ENCODE measurements around the gene SYT5. TPM values are rescaled to one million over a fixed set of nuclear protein-coding genes. Genes with fewer than 3 reads are reported as not detected.

SYT5 gene
- total and polyA plus RNA-seq, 10 donors, result 0.06 to 1.4 (median 0.18) TPM; not detected in 6

GRCh38 chr19:55188625-55189024 is 8.5 kb upstream of the SYT5 start:
- Histone ChIP-seq H3K9me3 (no peaks in the 10 kb centered on the region), H3K27me3 (replicated peaks in 1 of 7) (peaks cover 0 to 39% (median 0%) of the 10 kb centered on the region in 7 donors), H3K27ac (peak overlapping the region in 6 of 8 donors; percentile 46 to 72 (median 61)), H3K36me3 (peaks cover 0 to 50% (median 0%) of the 10 kb centered on the region in 6 donors), H3K4me3 (no peak overlapping the region), H3K4me1 (peaks cover 0 to 19% (median 8%) of the 10 kb centered on the region in 6 donors)
- TF ChIP-seq POLR2AphosphoS5 (IDR thresholded peaks at IDR 0.05), result peak; percentile 12 to 51 (median 37)
- TF ChIP-seq CTCF (IDR thresholded peaks at IDR 0.05 in 8 of 11, conservative IDR thresholded peaks at IDR 0.05 in 3 of 11), result no peak
- no peak for TF ChIP-seq POLR2A (IDR thresholded peaks at IDR 0.05)
- intact Hi-C loops (cut with DNase I; ENCODE audit: low total_unique reads), result loop anchor here (10.0 kb wide), 1 partner anchor 66 kb away; the partner anchor contains the start of gene PPP6R1
- DNase-seq, result no peak
- 25 to 33% (median 28%) methylated on average over 8 of the region's 8 CpGs for WGBS, 5 donors

GRCh38 chr19:55186080-55186479 is 6.0 kb upstream of the SYT5 start:
- Histone ChIP-seq H3K27ac (no peak overlapping the region), H3K4me1 (peaks cover 0 to 19% (median 8%) of the 10 kb centered on the region in 6 donors), H3K4me3 (no peak overlapping the region), H3K27me3 (replicated peaks in 1 of 7) (peaks cover 0 to 48% (median 15%) of the 10 kb centered on the region in 7 donors), H3K9me3 (no peaks in the 10 kb centered on the region), H3K36me3 (peaks cover 0 to 48% (median 0%) of the 10 kb centered on the region in 6 donors)
- WGBS, 5 donors, result 81 to 87% (median 83%) methylated on average over 9 to 12 of the region's 12 CpGs
- DNase-seq, result no peak
- TF ChIP-seq CTCF (IDR thresholded peaks at IDR 0.05 in 8 of 11, conservative IDR thresholded peaks at IDR 0.05 in 3 of 11) (no peak), POLR2AphosphoS5 (IDR thresholded peaks at IDR 0.05) (no peak), POLR2A (IDR thresholded peaks at IDR 0.05) (no peak)
- intact Hi-C loops (cut with DNase I; ENCODE audit: low total_unique reads), result loop anchor here (10.0 kb wide), 1 partner anchor 69 kb away; the partner anchor contains the start of gene PPP6R1

GRCh38 chr19:55181740-55182139 is 1.7 kb upstream of the SYT5 start:
- 64 to 75% (median 70%) methylated on average over 18 to 20 of the region's 20 CpGs for WGBS, 5 donors
- H3K27me3 ChIP-seq (replicated peaks in 1 of 7), result peaks cover 0 to 91% (median 56%) of the 10 kb centered on the region in 7 donors
- H3K27ac ChIP-seq, result no peak overlapping the region
- intact Hi-C loops (cut with DNase I; ENCODE audit: low total_unique reads), result loop anchor here (10.0 kb wide), 1 partner anchor 73 kb away; the partner anchor contains the start of gene PPP6R1
- peaks cover 8 to 26% (median 19%) of the 10 kb centered on the region in 6 donors for H3K4me1 ChIP-seq
- no peaks in the 10 kb centered on the region for H3K9me3 ChIP-seq
- peaks cover 0 to 48% (median 0%) of the 10 kb centered on the region in 6 donors for H3K36me3 ChIP-seq
- no peak for DNase-seq
- TF ChIP-seq POLR2A (IDR thresholded peaks at IDR 0.05) (no peak), POLR2AphosphoS5 (IDR thresholded peaks at IDR 0.05) (peak in 2 of 3 donors; percentile 28 to 47)
- H3K4me3 ChIP-seq, result no peak overlapping the region

- Histone ChIP-seq H3K4me1 (peaks cover 9 to 35% (median 24%) of the 10 kb centered on the region in 6 donors), H3K9me3 (peaks cover 0 to 4% (median 0%) of the 10 kb centered on the region in 8 donors), H3K27me3 (replicated peaks in 1 of 7) (peaks cover 11 to 100% (median 84%) of the 10 kb centered on the region in 7 donors), H3K36me3 (peaks cover 0 to 24% (median 0%) of the 10 kb centered on the region in 6 donors), H3K27ac (no peak overlapping the region), H3K4me3 (peak overlapping the region in 7 of 8 donors; percentile 5 to 70 (median 35))
- 4 to 8% (median 5%) methylated on average over 26 to 61 of the region's 61 CpGs for WGBS, 5 donors
- TF ChIP-seq POLR2AphosphoS5 (IDR thresholded peaks at IDR 0.05) (peak in 2 of 3 donors; percentile 46 to 67), POLR2A (IDR thresholded peaks at IDR 0.05) (no peak)
- intact Hi-C loops (cut with DNase I; ENCODE audit: low total_unique reads), result no loop called here
- peak; percentile 96 for DNase-seq
These were observed 1.1 kb downstream of the SYT5 start for GRCh38 chr19:55178781-55179599.

- Histone ChIP-seq H3K4me3 (no peak overlapping the region), H3K27ac (no peak overlapping the region), H3K36me3 (no peaks in the 10 kb centered on the region), H3K4me1 (peaks cover 14 to 48% (median 33%) of the 10 kb centered on the region in 6 donors), H3K27me3 (replicated peaks in 1 of 7) (peaks cover 11 to 100% (median 86%) of the 10 kb centered on the region in 7 donors), H3K9me3 (peaks cover 0 to 4% (median 0%) of the 10 kb centered on the region in 8 donors)
- no peak for DNase-seq
- intact Hi-C loops (cut with DNase I; ENCODE audit: low total_unique reads), result no loop called here
- TF ChIP-seq POLR2A (IDR thresholded peaks at IDR 0.05) (no peak), CTCF (IDR thresholded peaks at IDR 0.05 in 8 of 11, conservative IDR thresholded peaks at IDR 0.05 in 3 of 11) (no peak), POLR2AphosphoS5 (IDR thresholded peaks at IDR 0.05) (no peak)
- WGBS, 5 donors, result 30 to 50% (median 41%) methylated on average over 2 of the region's 2 CpGs
These were observed 4.0 kb downstream of the SYT5 start for GRCh38 chr19:55176076-55176475.
